OCI-LY3 (cell line): ENCODE measurements around the gene SOS2.

Experiments
- CTCF ChIP-seq: fragments of 200-600, 300-600 bp; sonication (generic); IDR thresholded peaks from 2 replicates; pipeline ENCODE4 v1.5.1; 2014; ENCODE audit warnings: antibody characterized with exemption, low read length, low read depth
- EZH2phosphoT487 ChIP-seq: fragments of 200-600 bp; shearing (Covaris generic); IDR thresholded peaks from 2 replicates; pipeline ENCODE4 v1.6.1; 2018; ENCODE audit warnings: antibody characterized with exemption, mixed run types, low read depth

GRCh38 chr14:50113381-50114035 is 117.9 kb downstream of the SOS2 start:
- TF ChIP-seq CTCF: no peak
- no peak for TF ChIP-seq EZH2phosphoT487
